Naive thymus-derived CD4-positive, alpha-beta T cell (primary cell): ENCODE data around the gene SSBP3. TPM values are rescaled to one million over a fixed set of nuclear protein-coding genes. Genes with fewer than 3 reads are reported as not detected.

Experiments
- ATAC-seq: fragments of 150-1000 bp; cut with Tn5 transposase; 2 replicates; pipeline ENCODE4 v1.10.0; 2021; ENCODE audit warnings: mild to moderate bottlenecking, moderate library complexity
- CTCF ChIA-PET: fragments of 350-600 bp; sonication (Branson Sonifier 250); formaldehyde crosslinking; loops from one replicate; lab custom pipeline; 2021; ENCODE audit warnings: antibody characterized with exemption; lab: Charles Lee
- POLR2A ChIA-PET: fragments of 350-600 bp; sonication (Branson Sonifier 250); formaldehyde crosslinking; loops from one replicate; lab custom pipeline; 2021; ENCODE audit warnings: antibody characterized with exemption, inconsistent platforms; lab: Charles Lee
- DNase-seq, 9 donors: peaks; one replicate each; pipeline versions ENCODE4 v3.0.0 to v3.0.0-alpha.2; 2020 to 2022; ENCODE audit warnings: mixed read lengths in 1 of 9
- H3K27ac ChIP-seq: one replicate; pipeline ENCODE4 v1.7.0; 2013; ENCODE audit warnings: mild to moderate bottlenecking, low read depth, low read length, moderate library complexity
- H3K27me3 ChIP-seq, 2 donors: one replicate each; pipeline ENCODE4 v1.7.0; 2013; ENCODE audit warnings: low read length in 2 of 2, mild to moderate bottlenecking in 2 of 2, moderate library complexity in 2 of 2; ENCODE audit not compliant: control insufficient read depth in 2 of 2, insufficient read depth in 2 of 2
- H3K36me3 ChIP-seq, 3 experiments: 1 replicate in 2 of 3; 2 replicates in 1 of 3; pipeline ENCODE4 v1.7.0; 2013; ENCODE audit warnings: low read length in 3 of 3, mild to moderate bottlenecking in 3 of 3, moderate library complexity in 1 of 3; ENCODE audit not compliant: insufficient read depth in 3 of 3, control insufficient read depth in 2 of 3
- H3K4me1 ChIP-seq, 2 donors: one replicate each; pipeline ENCODE4 v1.7.0; 2013; ENCODE audit warnings: low read length in 2 of 2, mild to moderate bottlenecking in 2 of 2, moderate library complexity in 1 of 2; ENCODE audit not compliant: control insufficient read depth in 2 of 2, insufficient read depth in 2 of 2
- H3K4me3 ChIP-seq: 2 replicates; pipeline ENCODE4 v1.7.0; 2013; ENCODE audit warnings: mild to moderate bottlenecking, low read length
- H3K9me3 ChIP-seq, 3 experiments: 1 replicate in 2 of 3; 2 replicates in 1 of 3; pipeline ENCODE4 v1.7.0; 2013; ENCODE audit warnings: low read length in 3 of 3; ENCODE audit not compliant: control insufficient read depth in 2 of 3
- H3K27ac Mint-ChIP-seq, 9 donors: one replicate each; pipeline ENCODE4 v1.8.0; 2020 to 2022; ENCODE audit warnings: mixed read lengths in 9 of 9, mild to moderate bottlenecking in 8 of 9, moderate library complexity in 5 of 9, inconsistent platforms in 2 of 9
- H3K27me3 Mint-ChIP-seq, 5 donors: one replicate each; pipeline ENCODE4 v1.8.0; 2021 to 2022; ENCODE audit warnings: mixed read lengths in 5 of 5, mild to moderate bottlenecking in 1 of 5
- H3K36me3 Mint-ChIP-seq, 5 donors: one replicate each; pipeline ENCODE4 v1.8.0; 2020 to 2022; ENCODE audit warnings: mixed read lengths in 5 of 5, mild to moderate bottlenecking in 3 of 5, inconsistent platforms in 1 of 5
- H3K4me1 Mint-ChIP-seq, 7 donors: one replicate each; pipeline ENCODE4 v1.8.0; 2020 to 2022; ENCODE audit warnings: mixed read lengths in 7 of 7, mild to moderate bottlenecking in 3 of 7, inconsistent platforms in 1 of 7
- H3K4me3 Mint-ChIP-seq, 10 donors: one replicate each; pipeline ENCODE4 v1.8.0; 2020 to 2022; ENCODE audit warnings: mild to moderate bottlenecking in 10 of 10, mixed read lengths in 10 of 10, moderate library complexity in 6 of 10, inconsistent platforms in 2 of 10
- H3K9me3 Mint-ChIP-seq, 11 donors: one replicate each; pipeline ENCODE4 v1.8.0; 2020 to 2022; ENCODE audit warnings: mixed read lengths in 11 of 11, mild to moderate bottlenecking in 4 of 11, inconsistent platforms in 1 of 11, moderate library complexity in 1 of 11
- intact Hi-C, 2 donors: fragments of 100-400 bp; cut with micrococcal nuclease; formaldehyde crosslinking; loops; one replicate each; pipeline ENCODE4 v1.15.1; 2023
- polyA plus RNA-seq, 2 donors: library from polyadenylated mRNA; unstranded; fragments of 300-500 nt; fragmentation: Illumina TruSeq; gene quantifications; one replicate each; pipeline ENCODE4 v1.2.3, GENCODE V29; 2021
- total RNA-seq, 6 experiments: library from RNA in 5 of 6; stranded (reverse) in 5 of 6; gene quantifications; 1 replicate in 5 of 6; 2 replicates in 1 of 6; pipeline ENCODE4 v1.2.3 and lab custom pipeline; 2021 to 2026

The SSBP3 gene
- total and polyA plus RNA-seq, 7 experiments from 2014 or later: 19.4 to 124 (median 80.5) TPM

DNA sequence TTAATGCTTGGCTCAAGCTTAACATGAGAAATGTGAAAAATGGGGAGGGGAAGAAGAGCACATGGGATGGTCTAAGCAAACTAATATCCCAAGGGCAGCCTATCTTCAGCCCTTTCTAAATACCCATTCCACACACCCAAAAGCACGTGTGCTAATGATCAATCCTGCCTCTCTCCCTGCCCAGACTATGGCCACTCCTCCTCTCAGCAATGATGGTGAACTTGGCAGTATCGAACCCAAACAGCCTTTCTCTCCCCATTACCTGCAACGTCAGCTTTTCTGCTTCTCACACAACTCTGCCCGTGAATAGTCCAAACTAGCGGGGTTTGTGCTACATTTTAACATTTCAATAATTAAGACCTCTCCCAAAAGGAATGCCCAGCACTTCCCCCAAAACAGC is 41.6 kb downstream of the SSBP3 start:
- peak overlapping the region in 1 of 10 donors; percentile 68 for H3K4me3 Mint-ChIP-seq
- H3K4me1 Mint-ChIP-seq: peaks cover 51 to 95% (median 88%) of the 10 kb centered on the region in 7 donors
- Histone ChIP-seq H3K9me3 (no peaks in the 10 kb centered on the region), H3K4me1 (peaks cover 0 to 18% of the 10 kb centered on the region in 2 donors), H3K4me3 (no peak overlapping the region), H3K27me3 (no peaks in the 10 kb centered on the region), H3K27ac (no peak overlapping the region), H3K36me3 (peaks cover 0 to 3% (median 0%) of the 10 kb centered on the region in 3 experiments)
- H3K36me3 Mint-ChIP-seq: peaks cover 0 to 12% (median 5%) of the 10 kb centered on the region in 5 donors
- CTCF ChIA-PET: no interaction called here
- no peaks in the 10 kb centered on the region for H3K9me3 Mint-ChIP-seq
- intact Hi-C loops: no loop called here
- no peaks in the 10 kb centered on the region for H3K27me3 Mint-ChIP-seq
- POLR2A ChIA-PET: interaction anchor here (0.8 kb wide), 1 partner anchor 36 kb away, joined by 4 read pairs; no protein-coding TSS in a partner anchor
- no peak for ATAC-seq
- peak overlapping the region in 7 of 9 donors; percentile 3 to 97 (median 65) for H3K27ac Mint-ChIP-seq
- DNase-seq: peak in 1 of 9 donors; percentile 2

DNA sequence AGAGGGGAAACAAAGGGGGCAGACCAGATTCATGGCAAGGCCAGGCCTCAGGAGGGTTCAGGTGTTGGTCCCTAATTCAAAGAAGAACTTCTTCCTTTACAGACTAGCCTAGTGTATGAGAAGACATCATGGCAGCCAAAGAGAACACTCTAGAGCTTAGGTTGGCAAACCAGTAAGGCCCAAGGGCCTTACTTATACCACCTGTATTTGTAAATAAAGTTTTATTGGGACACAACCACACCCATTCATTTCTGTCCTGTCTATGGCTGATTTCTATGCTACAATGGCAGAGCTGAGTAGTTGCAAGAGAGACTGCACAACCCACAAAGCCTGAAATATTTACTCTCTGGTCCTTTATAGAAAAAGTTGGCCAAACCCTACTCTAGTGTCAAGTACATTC is 42.3 kb downstream of the SSBP3 start:
- Mint-ChIP-seq H3K27me3 (no peaks in the 10 kb centered on the region), H3K36me3 (peaks cover 0 to 8% (median 3%) of the 10 kb centered on the region in 5 donors), H3K27ac (peak overlapping the region in 7 of 9 donors; percentile 39 to 97 (median 69)), H3K9me3 (no peaks in the 10 kb centered on the region), H3K4me1 (peaks cover 53 to 92% (median 87%) of the 10 kb centered on the region in 7 donors), H3K4me3 (no peak overlapping the region)
- no peak for DNase-seq
- H3K4me1 ChIP-seq: peaks cover 0 to 18% of the 10 kb centered on the region in 2 donors
- no peaks in the 10 kb centered on the region for H3K27me3 ChIP-seq
- ChIA-PET CTCF (no interaction called here), POLR2A (interaction anchor here (0.6 to 0.7 kb wide), 2 partner anchors 36 to 79 kb away, joined by 3 read pairs; no protein-coding TSS in a partner anchor)
- intact Hi-C loops: no loop called here
- no peak overlapping the region for H3K27ac ChIP-seq
- H3K4me3 ChIP-seq: no peak overlapping the region
- no peaks in the 10 kb centered on the region for H3K9me3 ChIP-seq
- peaks cover 0 to under 1% (median 0%) of the 10 kb centered on the region in 3 experiments for H3K36me3 ChIP-seq
- ATAC-seq: no peak

DNA sequence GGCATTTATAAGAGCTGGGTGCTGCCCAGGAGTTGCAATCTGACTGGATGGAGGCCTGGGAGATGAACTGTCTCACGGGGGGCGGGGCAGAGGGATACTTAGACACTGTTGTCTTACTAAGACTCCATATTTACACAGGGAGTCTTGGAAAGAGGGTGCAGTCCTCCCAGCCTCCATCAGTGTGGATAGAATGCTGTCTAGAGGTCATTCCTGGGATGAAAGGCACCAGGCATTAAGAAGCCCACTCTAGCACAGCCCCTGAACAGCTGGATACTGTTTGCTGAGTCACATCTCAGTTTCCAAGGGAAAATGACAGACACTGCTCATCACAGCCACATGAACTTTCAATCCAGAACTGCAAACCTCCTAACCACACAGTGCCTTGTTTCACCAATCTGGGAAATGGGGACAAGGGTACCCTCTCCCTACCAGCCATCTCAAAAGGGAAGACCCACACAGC is 43.3 kb downstream of the SSBP3 start:
- Mint-ChIP-seq H3K36me3 (peaks cover 0 to 14% (median 7%) of the 10 kb centered on the region in 5 donors), H3K27me3 (no peaks in the 10 kb centered on the region), H3K4me1 (peaks cover 53 to 96% (median 90%) of the 10 kb centered on the region in 7 donors), H3K9me3 (no peaks in the 10 kb centered on the region), H3K4me3 (peak overlapping the region in 1 of 10 donors; percentile 21), H3K27ac (peak overlapping the region; percentile 18 to 97 (median 76))
- intact Hi-C loops: no loop called here
- Histone ChIP-seq H3K27me3 (no peaks in the 10 kb centered on the region), H3K4me1 (peaks cover 0 to 29% of the 10 kb centered on the region in 2 donors), H3K4me3 (no peak overlapping the region), H3K36me3 (peaks cover 0 to 9% (median 0%) of the 10 kb centered on the region in 3 experiments), H3K9me3 (no peaks in the 10 kb centered on the region), H3K27ac (no peak overlapping the region)
- DNase-seq: peak in 1 of 9 donors; percentile 2
- POLR2A ChIA-PET: no interaction called here
- no peak for ATAC-seq
- CTCF ChIA-PET: interaction anchor here (0.7 to 0.8 kb wide), 2 partner anchors 71 to 100 kb away, joined by 3 read pairs; no protein-coding TSS in a partner anchor

DNA sequence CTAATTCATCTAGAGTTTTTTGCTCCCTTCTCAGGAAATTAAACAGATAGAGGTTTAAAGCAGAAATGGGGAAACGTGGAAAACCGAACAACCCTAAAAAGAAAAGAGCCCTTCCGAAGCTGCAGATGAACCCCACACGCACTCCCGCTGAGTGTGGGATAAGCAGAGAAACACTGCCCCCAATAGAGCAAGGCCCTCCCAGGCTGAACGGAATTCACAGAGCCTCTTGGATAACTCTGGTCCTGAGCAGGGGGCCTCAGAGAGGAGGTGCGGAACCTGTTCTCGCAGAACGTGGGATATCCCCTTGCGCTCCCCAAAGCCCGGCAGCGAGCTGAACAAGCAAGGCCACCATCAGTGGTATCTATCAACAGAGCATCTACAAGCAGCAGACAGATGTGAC is 44.9 kb downstream of the SSBP3 start:
- Mint-ChIP-seq H3K36me3 (peaks cover 0 to 11% (median 7%) of the 10 kb centered on the region in 5 donors), H3K27me3 (no peaks in the 10 kb centered on the region), H3K4me1 (peaks cover 64 to 100% (median 96%) of the 10 kb centered on the region in 7 donors), H3K9me3 (no peaks in the 10 kb centered on the region), H3K27ac (peak overlapping the region in 7 of 9 donors; percentile 31 to 97 (median 81)), H3K4me3 (no peak overlapping the region)
- no peaks in the 10 kb centered on the region for H3K27me3 ChIP-seq
- no peaks in the 10 kb centered on the region for H3K9me3 ChIP-seq
- peaks cover 0 to 9% (median 0%) of the 10 kb centered on the region in 3 experiments for H3K36me3 ChIP-seq
- DNase-seq (peak in 1 of 9 donors; percentile 5), ATAC-seq (no peak)
- intact Hi-C loops: no loop called here
- POLR2A ChIA-PET: interaction anchor here (0.7 kb wide), 1 partner anchor 90 kb away, joined by 3 read pairs; no protein-coding TSS in a partner anchor
- CTCF ChIA-PET: interaction anchor here (0.5 to 1.2 kb wide), 6 partner anchors 11 to 131 kb away, joined by 3 to 5 read pairs (median 3); no protein-coding TSS in a partner anchor
- H3K4me1 ChIP-seq: peaks cover 3 to 44% of the 10 kb centered on the region in 2 donors
- H3K27ac ChIP-seq: no peak overlapping the region
- no peak overlapping the region for H3K4me3 ChIP-seq

DNA sequence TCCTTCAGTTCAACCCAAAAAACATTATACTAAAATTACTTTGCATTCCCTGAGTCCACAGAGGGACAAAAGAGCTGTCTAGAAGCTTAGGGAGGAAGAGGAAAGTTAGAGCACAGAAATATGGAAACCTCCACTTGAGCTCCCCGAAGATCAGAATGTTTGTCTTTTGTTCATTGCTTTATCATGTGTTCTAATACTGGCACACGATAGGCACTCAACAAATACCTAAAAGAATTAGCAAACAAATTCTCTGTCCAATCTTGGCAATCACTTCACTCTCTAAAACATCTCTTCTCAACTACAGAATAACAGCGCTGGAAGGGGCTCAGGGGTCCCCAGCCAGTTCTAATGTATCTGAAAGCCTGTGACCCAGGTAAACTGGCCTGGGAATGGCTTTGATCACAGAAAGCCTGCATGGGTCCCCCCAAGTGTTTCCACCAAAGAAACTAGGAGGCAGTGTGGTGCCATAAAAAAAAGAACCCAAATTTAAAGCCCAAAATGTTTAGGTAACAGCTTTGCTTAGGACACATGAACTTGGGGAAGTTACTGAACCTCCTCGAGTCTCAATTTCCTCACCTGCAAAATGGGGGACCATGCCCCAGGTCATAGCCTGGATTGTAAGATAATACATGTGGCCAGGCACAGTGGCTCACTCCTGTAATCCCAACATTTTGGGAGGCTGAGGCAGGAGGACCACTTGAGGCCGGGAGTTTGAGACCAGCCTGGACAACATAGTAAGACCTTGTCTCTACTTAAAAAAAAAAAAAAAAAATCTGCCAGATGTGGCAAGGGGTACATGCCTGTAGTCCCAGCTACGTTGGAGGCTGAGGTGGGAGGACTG is 45.8 kb downstream of the SSBP3 start:
- intact Hi-C loops: loop anchor here in 1 of 2 donors (1.0 kb wide), 2 partner anchors 47 to 129 kb away; no protein-coding TSS in a partner anchor
- peak overlapping the region in 8 of 9 donors; percentile 60 to 99 (median 84) for H3K27ac Mint-ChIP-seq
- H3K27me3 Mint-ChIP-seq: no peaks in the 10 kb centered on the region
- Histone ChIP-seq H3K9me3 (no peaks in the 10 kb centered on the region), H3K4me3 (no peak overlapping the region), H3K27me3 (no peaks in the 10 kb centered on the region), H3K36me3 (peaks cover 0 to 9% (median 0%) of the 10 kb centered on the region in 3 experiments), H3K4me1 (peaks cover 3 to 53% of the 10 kb centered on the region in 2 donors), H3K27ac (peak overlapping the region; percentile 18)
- H3K4me3 Mint-ChIP-seq: no peak overlapping the region
- DNase-seq (peak in 1 of 9 donors; percentile 6), ATAC-seq (no peak)
- peaks cover 0 to 11% (median 6%) of the 10 kb centered on the region in 5 donors for H3K36me3 Mint-ChIP-seq
- POLR2A ChIA-PET: interaction anchor here (1.0 kb wide), 1 partner anchor 129 kb away, joined by 3 read pairs; no protein-coding TSS in a partner anchor
- H3K9me3 Mint-ChIP-seq: no peaks in the 10 kb centered on the region
- H3K4me1 Mint-ChIP-seq: peaks cover 67 to 99% (median 95%) of the 10 kb centered on the region in 7 donors
- CTCF ChIA-PET: interaction anchor here (0.7 to 1.2 kb wide), 4 partner anchors 10 to 160 kb away, joined by 3 read pairs; partner anchors contain the start of gene MRPL37
